Measurements from ENCODE around the gene MAB21L1.

GRCh38 chr13:35483761-35484160 lies 7.3 kb upstream of the MAB21L1 start:
- TF ChIP-seq POLR2AphosphoS5 (IDR thresholded peaks at IDR 0.05; ENCODE audit: low read depth, low read length): no peak
- no peak for TF ChIP-seq POLR2A (IDR thresholded peaks at IDR 0.05; ENCODE audit: low read depth, low read length)
- TF ChIP-seq POU2F2 (IDR thresholded peaks at IDR 0.05; ENCODE audit: low read depth, low read length): no peak

Measured in GM12891 (cell line).